DOHH2 (cell line): ENCODE data around the gene FAM234B.

ENCODE experiments used
- H3F3A ChIP-seq: fragments of 200-600 bp; sonication (generic), shearing (Covaris generic); 2 replicates; pipeline ENCODE4 v1.6.0; 2016; ENCODE audit warnings: antibody characterized with exemption, mild to moderate bottlenecking; ENCODE audit not compliant: control insufficient read depth, insufficient read depth
- H3K27ac ChIP-seq: fragments of 200-600 bp; sonication (generic); 2 replicates; pipeline ENCODE4 v1.5.1; 2014; ENCODE audit warnings: low read depth, mild to moderate bottlenecking, low read length, moderate library complexity
- H3K27me3 ChIP-seq: fragments of 200-600 bp; sonication (generic); 2 replicates; pipeline ENCODE4 v1.6.1; 2014; ENCODE audit warnings: mild to moderate bottlenecking, low read length, mixed read lengths; ENCODE audit not compliant: control insufficient read depth
- H3K36me3 ChIP-seq: fragments of 200-600 bp; sonication (generic); 2 replicates; pipeline ENCODE4 v1.6.1; 2014; ENCODE audit warnings: mild to moderate bottlenecking, low read length, moderate library complexity, mixed read lengths; ENCODE audit not compliant: control insufficient read depth
- H3K4me1 ChIP-seq: fragments of 200-600 bp; sonication (generic); 2 replicates; pipeline ENCODE4 v1.6.1; 2014; ENCODE audit warnings: mild to moderate bottlenecking, low read length, mixed read lengths; ENCODE audit not compliant: control insufficient read depth
- H3K4me2 ChIP-seq: fragments of 200-600 bp; sonication (generic); 2 replicates; pipeline ENCODE4 v1.6.0; 2014; ENCODE audit warnings: mild to moderate bottlenecking, low read length, moderate library complexity
- H3K4me3 ChIP-seq: fragments of 200-600 bp; sonication (generic); 2 replicates; pipeline ENCODE4 v1.5.1; 2014; ENCODE audit warnings: mild to moderate bottlenecking, low read length, mixed read lengths
- H3K79me2 ChIP-seq: fragments of 200-600 bp; sonication (generic); 2 replicates; pipeline ENCODE4 v1.6.1; 2014; ENCODE audit warnings: mild to moderate bottlenecking, low read length, mixed read lengths; ENCODE audit not compliant: control insufficient read depth
- H3K9me2 ChIP-seq: fragments of 200-600 bp; sonication (generic); replicated peaks from 2 replicates; pipeline ENCODE4 v1.6.1; 2014; ENCODE audit warnings: mild to moderate bottlenecking, low read length, mixed read lengths; ENCODE audit not compliant: control insufficient read depth
- H3K9me3 ChIP-seq: fragments of 200-600 bp; sonication (generic); 2 replicates; pipeline ENCODE4 v1.6.1; 2014; ENCODE audit warnings: antibody characterized with exemption, low read length, mixed read lengths; ENCODE audit not compliant: control insufficient read depth, insufficient read depth
- H4K20me1 ChIP-seq: fragments of 200-600 bp; sonication (generic); 2 replicates; pipeline ENCODE4 v1.6.0; 2014; ENCODE audit warnings: low read depth, mild to moderate bottlenecking, antibody characterized with exemption, low read length, moderate library complexity; ENCODE audit not compliant: control insufficient read depth, insufficient read depth
- CTCF ChIP-seq: fragments of 200-600 bp; sonication (generic); IDR thresholded peaks from one replicate; pipeline ENCODE4 v1.5.1; 2014; ENCODE audit warnings: antibody characterized with exemption, mild to moderate bottlenecking, low read depth, low read length; ENCODE audit not compliant: poor library complexity, severe bottlenecking
- EZH2phosphoT487 ChIP-seq: fragments of 200-600 bp; sonication (generic); IDR thresholded peaks from 2 replicates; pipeline ENCODE4 v1.6.1; 2017; ENCODE audit warnings: borderline replicate concordance, mild to moderate bottlenecking, antibody characterized with exemption, low read length, moderate library complexity, mixed read lengths

Gene FAM234B

GRCh38 chr12:13036881-13037280, 7.3 kb upstream of the FAM234B start:
- no peak overlapping the region for H3K4me2 ChIP-seq
- H3K27me3 ChIP-seq: peaks cover 10% of the 10 kb centered on the region
- H3K4me3 ChIP-seq: no peak overlapping the region
- H3K4me1 ChIP-seq: no peaks in the 10 kb centered on the region
- no peaks in the 10 kb centered on the region for H3F3A ChIP-seq
- H3K79me2 ChIP-seq: no peaks in the 10 kb centered on the region
- no peaks in the 10 kb centered on the region for H3K9me2 ChIP-seq
- H3K27ac ChIP-seq: no peak overlapping the region
- no peaks in the 10 kb centered on the region for H3K9me3 ChIP-seq
- H4K20me1 ChIP-seq: no peaks in the 10 kb centered on the region
- no peaks in the 10 kb centered on the region for H3K36me3 ChIP-seq
- TF ChIP-seq EZH2phosphoT487 (no peak), CTCF (no peak)

DNA sequence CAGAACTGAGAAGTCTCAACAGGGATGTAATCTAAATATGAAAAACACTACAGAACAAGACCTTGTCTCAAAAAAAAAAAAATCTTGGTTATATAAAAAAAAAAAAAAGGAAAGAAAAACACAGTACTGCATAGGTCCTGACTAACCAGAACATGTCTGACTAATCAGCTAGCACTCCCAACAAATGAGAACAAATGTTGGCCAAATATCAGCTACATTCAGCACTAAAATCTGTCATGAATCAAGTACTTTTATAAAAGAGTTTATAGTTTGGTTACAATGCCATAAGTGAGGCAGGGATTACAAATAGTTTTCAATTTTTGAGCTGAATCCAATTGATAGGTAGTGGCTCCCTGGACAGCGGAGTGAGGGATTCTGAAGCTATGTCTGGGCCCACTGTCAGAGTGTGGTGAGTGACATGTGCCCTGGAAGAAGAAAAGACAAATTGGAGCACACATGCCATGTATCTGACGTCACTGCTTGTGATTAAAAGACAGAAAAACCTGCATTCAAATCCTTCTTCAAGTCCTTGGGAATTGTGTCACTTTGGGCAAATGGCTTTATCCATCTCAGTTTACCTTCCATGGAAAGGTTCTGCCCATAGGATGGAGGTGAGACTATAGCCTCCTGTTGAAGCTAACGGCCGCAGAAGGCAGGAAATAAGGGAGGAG, 5.6 kb upstream of the FAM234B start:
- no peaks in the 10 kb centered on the region for H3K36me3 ChIP-seq
- H3F3A ChIP-seq: no peaks in the 10 kb centered on the region
- H3K27ac ChIP-seq: no peak overlapping the region
- no peaks in the 10 kb centered on the region for H4K20me1 ChIP-seq
- H3K9me2 ChIP-seq: no peaks in the 10 kb centered on the region
- peaks cover 11% of the 10 kb centered on the region; the same call in 1 of the 2 replicates for H3K27me3 ChIP-seq
- H3K9me3 ChIP-seq: no peaks in the 10 kb centered on the region
- no peak overlapping the region for H3K4me2 ChIP-seq
- H3K79me2 ChIP-seq: no peaks in the 10 kb centered on the region
- H3K4me3 ChIP-seq: no peak overlapping the region
- TF ChIP-seq CTCF (no peak), EZH2phosphoT487 (no peak)
- H3K4me1 ChIP-seq: no peaks in the 10 kb centered on the region

- H3K27me3 ChIP-seq: peaks cover 11% of the 10 kb centered on the region; the same call in 1 of the 2 replicates
- H3K4me2 ChIP-seq: no peak overlapping the region
- H3K79me2 ChIP-seq: no peaks in the 10 kb centered on the region
- H3K36me3 ChIP-seq: no peaks in the 10 kb centered on the region
- no peaks in the 10 kb centered on the region for H3K9me3 ChIP-seq
- H3K27ac ChIP-seq: no peak overlapping the region
- H3F3A ChIP-seq: no peaks in the 10 kb centered on the region
- no peak for TF ChIP-seq EZH2phosphoT487
- TF ChIP-seq CTCF: no peak
- H4K20me1 ChIP-seq: no peaks in the 10 kb centered on the region
- no peaks in the 10 kb centered on the region for H3K9me2 ChIP-seq
- peaks cover 5% of the 10 kb centered on the region; the same call in 1 of the 2 replicates for H3K4me1 ChIP-seq
- no peak overlapping the region for H3K4me3 ChIP-seq
Observed at GRCh38 chr12:13039328-13039956, 4.7 kb upstream of the FAM234B start.
